Vagina (tissue), 2 donors: ENCODE measurements around the gene AREL1. TPM values are rescaled to one million over a fixed set of nuclear protein-coding genes. Genes with fewer than 3 reads are reported as not detected.

Source experiments
- DNase-seq, 2 donors: peaks; one replicate each; pipeline ENCODE4 v3.0.0-alpha.2; 2017; ENCODE audit errors: extremely low spot score in 2 of 2
- H3K27ac ChIP-seq: fragments of 200-600 bp; sonication (generic); one replicate; pipeline ENCODE4 v1.5.1; 2019
- H3K27me3 ChIP-seq: fragments of 200-600 bp; sonication (generic); one replicate; pipeline ENCODE4 v1.5.1; 2019
- H3K36me3 ChIP-seq, 2 donors: fragments of 200-600 bp; sonication (generic); one replicate each; pipeline ENCODE4 v1.5.1; 2017 to 2019
- H3K4me1 ChIP-seq: fragments of 200-600 bp; sonication (generic); one replicate; pipeline ENCODE4 v1.5.1; 2019
- H3K4me3 ChIP-seq, 2 donors: fragments of 200-600 bp; sonication (generic); 1 replicate in 1 of 2; 2 replicates in 1 of 2; pipeline ENCODE4 v1.5.1; 2016 to 2019
- H3K9me3 ChIP-seq: fragments of 200-600 bp; sonication (generic); one replicate; pipeline ENCODE4 v1.5.1; 2019
- CTCF ChIP-seq, 3 experiments: fragments of 450-650 bp in 2 of 3; fragments of 200-600 bp in 1 of 3; sonication (generic) in 1 of 3; IDR thresholded peaks; one replicate each; pipeline ENCODE4 v1.5.1; 2017 to 2019; ENCODE audit warnings: antibody characterized with exemption in 3 of 3, mild to moderate bottlenecking in 2 of 3, moderate library complexity in 2 of 3
- POLR2A ChIP-seq, 2 donors: fragments of 450-650 bp; IDR thresholded peaks; one replicate each; pipeline ENCODE4 v1.6.1; 2017; ENCODE audit warnings: antibody characterized with exemption in 2 of 2, mild to moderate bottlenecking in 2 of 2, moderate library complexity in 2 of 2
- POLR2AphosphoS5 ChIP-seq, 2 donors: sonication (generic); formaldehyde crosslinking; IDR thresholded peaks; one replicate each; pipeline ENCODE4 v1.9.0; 2017; ENCODE audit warnings: antibody characterized with exemption in 2 of 2, mild to moderate bottlenecking in 2 of 2, low read depth in 1 of 2; ENCODE audit not compliant: insufficient read depth in 1 of 2
- intact Hi-C: fragments of 100-400 bp; cut with DNase I; formaldehyde crosslinking; loops from one replicate; pipeline ENCODE4 v1.15.1; 2023
- total RNA-seq: library from RNA; depleted of rRNA; stranded (reverse); fragments of >200 nt; gene quantifications from one replicate; pipeline ENCODE4 v1.2.3, GENCODE V29; 2016

The AREL1 gene
- total RNA-seq, 1 donor from 2014 or later: 32.7 TPM

DNA sequence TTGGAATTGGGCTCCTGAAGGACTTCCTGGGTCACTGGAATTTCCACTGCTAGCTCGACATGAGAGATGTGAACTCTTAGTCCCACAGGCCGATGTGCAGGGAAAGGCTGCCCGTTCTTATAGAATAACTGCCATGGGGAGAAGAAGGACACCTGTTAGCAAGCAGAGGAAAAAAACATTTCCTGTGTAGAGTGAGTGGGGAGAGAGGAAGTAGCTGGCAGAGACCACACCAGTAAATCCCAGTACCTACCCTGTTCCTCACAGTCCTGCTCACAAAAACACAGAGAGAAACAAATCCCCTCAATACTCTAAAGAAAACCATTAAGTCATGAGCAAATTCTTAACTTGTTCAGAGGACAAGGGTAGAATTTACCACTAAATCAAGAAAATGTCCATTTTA, 29.5 kb downstream of the AREL1 start:
- H3K4me1 ChIP-seq: no peaks in the 10 kb centered on the region
- peaks cover 0 to 24% of the 10 kb centered on the region in 2 donors for H3K36me3 ChIP-seq
- DNase-seq: no peak
- H3K27me3 ChIP-seq: no peaks in the 10 kb centered on the region
- no peak overlapping the region for H3K4me3 ChIP-seq
- intact Hi-C loops: no loop called here
- TF ChIP-seq POLR2A (IDR thresholded peaks at IDR 0.05) (no peak), POLR2AphosphoS5 (IDR thresholded peaks at IDR 0.05; ENCODE audit: insufficient read depth in 1 of 2, low read depth in 1 of 2) (no peak), CTCF (IDR thresholded peaks at IDR 0.05) (no peak)
- H3K9me3 ChIP-seq: no peaks in the 10 kb centered on the region
- no peak overlapping the region for H3K27ac ChIP-seq

GRCh38 chr14:74682169-74682952, 30.5 kb downstream of the AREL1 start:
- intact Hi-C loops: no loop called here
- no peak for DNase-seq
- Histone ChIP-seq H3K27ac (no peak overlapping the region), H3K9me3 (no peaks in the 10 kb centered on the region), H3K4me1 (no peaks in the 10 kb centered on the region), H3K36me3 (peaks cover 0 to 24% of the 10 kb centered on the region in 2 donors), H3K4me3 (no peak overlapping the region), H3K27me3 (no peaks in the 10 kb centered on the region)
- TF ChIP-seq POLR2A (IDR thresholded peaks at IDR 0.05) (no peak), CTCF (IDR thresholded peaks at IDR 0.05) (no peak), POLR2AphosphoS5 (IDR thresholded peaks at IDR 0.05; ENCODE audit: insufficient read depth in 1 of 2, low read depth in 1 of 2) (no peak)

GRCh38 chr14:74675219-74675618, 37.7 kb downstream of the AREL1 start:
- Histone ChIP-seq H3K27ac (no peak overlapping the region), H3K4me3 (no peak overlapping the region), H3K36me3 (peaks cover 0 to 51% of the 10 kb centered on the region in 2 donors), H3K27me3 (no peaks in the 10 kb centered on the region), H3K4me1 (no peaks in the 10 kb centered on the region), H3K9me3 (no peaks in the 10 kb centered on the region)
- intact Hi-C loops: no loop called here
- no peak for DNase-seq
- TF ChIP-seq POLR2AphosphoS5 (IDR thresholded peaks at IDR 0.05; ENCODE audit: insufficient read depth in 1 of 2, low read depth in 1 of 2) (no peak), POLR2A (IDR thresholded peaks at IDR 0.05) (no peak), CTCF (IDR thresholded peaks at IDR 0.05) (no peak)

DNA sequence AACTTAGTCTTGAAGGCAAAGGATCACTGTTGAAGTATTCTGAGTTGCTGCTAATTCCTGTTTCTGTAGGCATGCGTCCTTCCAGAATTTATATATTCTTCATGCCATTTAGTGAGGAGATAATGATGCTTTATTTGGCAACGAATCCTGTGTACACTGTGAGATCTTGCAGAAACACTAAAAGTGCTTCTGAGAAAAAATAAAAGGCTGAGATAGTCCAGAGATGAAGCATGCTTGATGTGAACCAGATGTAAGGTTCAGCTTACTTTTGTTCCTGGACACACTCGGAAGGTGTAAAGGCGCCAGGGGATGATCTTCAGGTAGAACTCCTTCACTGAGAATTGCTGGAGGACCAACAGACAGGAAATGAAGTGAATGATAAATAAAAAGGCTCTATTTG, 39.1 kb downstream of the AREL1 start:
- Histone ChIP-seq H3K27me3 (no peaks in the 10 kb centered on the region), H3K9me3 (no peaks in the 10 kb centered on the region), H3K4me3 (no peak overlapping the region), H3K4me1 (no peaks in the 10 kb centered on the region), H3K36me3 (peaks cover 0 to 65% of the 10 kb centered on the region in 2 donors), H3K27ac (no peak overlapping the region)
- intact Hi-C loops: no loop called here
- TF ChIP-seq CTCF (IDR thresholded peaks at IDR 0.05) (no peak), POLR2AphosphoS5 (IDR thresholded peaks at IDR 0.05; ENCODE audit: insufficient read depth in 1 of 2, low read depth in 1 of 2) (no peak), POLR2A (IDR thresholded peaks at IDR 0.05) (no peak)
- no peak for DNase-seq

GRCh38 chr14:74671789-74672188, 41.1 kb downstream of the AREL1 start:
- DNase-seq: no peak
- intact Hi-C loops: no loop called here
- Histone ChIP-seq H3K9me3 (no peaks in the 10 kb centered on the region), H3K4me1 (no peaks in the 10 kb centered on the region), H3K27me3 (no peaks in the 10 kb centered on the region), H3K36me3 (peaks cover 0 to 78% of the 10 kb centered on the region in 2 donors), H3K4me3 (no peak overlapping the region), H3K27ac (no peak overlapping the region)
- TF ChIP-seq CTCF (IDR thresholded peaks at IDR 0.05): no peak
- no peak for TF ChIP-seq POLR2AphosphoS5 (IDR thresholded peaks at IDR 0.05; ENCODE audit: insufficient read depth in 1 of 2, low read depth in 1 of 2)
- no peak for TF ChIP-seq POLR2A (IDR thresholded peaks at IDR 0.05)
